HepG2 (cell line): ENCODE data around the gene NUP85. TPM values are rescaled to one million over a fixed set of nuclear protein-coding genes. Genes with fewer than 3 reads are reported as not detected.

ENCODE experiments used
- ARID4A ChIP-seq: sonication (generic); formaldehyde crosslinking; IDR thresholded peaks from 2 replicates; pipeline ENCODE4 v1.5.0; 2020; ENCODE audit warnings: mild to moderate bottlenecking, missing genetic modification reagents, borderline replicate concordance
- EEA1 ChIP-seq: sonication (generic); formaldehyde crosslinking; IDR thresholded peaks from 2 replicates; pipeline ENCODE4 v1.5.1; 2020; ENCODE audit warnings: mild to moderate bottlenecking, missing genetic modification reagents, borderline replicate concordance
- ETV6 ChIP-seq: sonication (generic); formaldehyde crosslinking; conservative IDR thresholded peaks from 2 replicates; pipeline ENCODE4 v1.4.0; 2020; ENCODE audit warnings: missing genetic modification reagents
- FOXC1 ChIP-seq: sonication (generic); formaldehyde crosslinking; IDR thresholded peaks from 2 replicates; pipeline ENCODE4 v1.8.0; 2022; ENCODE audit warnings: mild to moderate bottlenecking, missing genetic modification reagents, borderline replicate concordance
- GABPB1 ChIP-seq: IDR thresholded peaks from 2 replicates; pipeline ENCODE4 v1.6.1; 2016; ENCODE audit warnings: mild to moderate bottlenecking, missing genetic modification reagents, moderate library complexity, missing compliant biosample characterization
- HMG20B ChIP-seq: conservative IDR thresholded peaks from 2 replicates; pipeline ENCODE4 v1.6.1; 2016; ENCODE audit warnings: missing genetic modification reagents, missing compliant biosample characterization
- KLF9 ChIP-seq: IDR thresholded peaks from 2 replicates; pipeline ENCODE4 v1.6.1; 2016; ENCODE audit warnings: low read depth
- MTA1 ChIP-seq: sonication (generic); formaldehyde crosslinking; IDR thresholded peaks from 2 replicates; pipeline ENCODE4 v1.4.0; 2020; ENCODE audit warnings: missing genetic modification reagents, mild to moderate bottlenecking, borderline replicate concordance
- PAWR ChIP-seq: sonication (generic); formaldehyde crosslinking; IDR thresholded peaks from 2 replicates; pipeline ENCODE4 v1.4.0; 2020; ENCODE audit warnings: missing genetic modification reagents, mild to moderate bottlenecking, borderline replicate concordance
- SMAD3 ChIP-seq: sonication (generic); formaldehyde crosslinking; IDR thresholded peaks from 2 replicates; pipeline ENCODE4 v1.4.0; 2020; ENCODE audit warnings: missing genetic modification reagents
- SOX5 ChIP-seq: IDR thresholded peaks from 2 replicates; pipeline ENCODE4 v1.6.1; 2016; ENCODE audit warnings: borderline replicate concordance
- THAP9 ChIP-seq: sonication (generic); formaldehyde crosslinking; IDR thresholded peaks from 2 replicates; pipeline ENCODE4; 2020; ENCODE audit warnings: missing genetic modification reagents, mild to moderate bottlenecking, borderline replicate concordance
- ZNF451 ChIP-seq: sonication (generic); formaldehyde crosslinking; IDR thresholded peaks from 2 replicates; pipeline ENCODE4 v1.5.0; 2020; ENCODE audit warnings: mild to moderate bottlenecking, missing genetic modification reagents
- ZNF496 ChIP-seq: sonication (generic); formaldehyde crosslinking; IDR thresholded peaks from 2 replicates; pipeline ENCODE4 v1.8.1; 2023; ENCODE audit warnings: mild to moderate bottlenecking, moderate library complexity, missing genetic modification reagents; ENCODE audit not compliant: insufficient replicate concordance
- ZNF577 ChIP-seq: sonication (generic); formaldehyde crosslinking; IDR thresholded peaks from 2 replicates; pipeline ENCODE4 v1.4.0; 2020; ENCODE audit warnings: mild to moderate bottlenecking, low read depth, missing genetic modification reagents, borderline replicate concordance
- ZNF605 ChIP-seq: sonication (generic); formaldehyde crosslinking; IDR thresholded peaks from 2 replicates; pipeline ENCODE4 v1.8.0; 2022; ENCODE audit warnings: mild to moderate bottlenecking, missing genetic modification reagents
- ZNF619 ChIP-seq: sonication (generic); formaldehyde crosslinking; IDR thresholded peaks from 2 replicates; pipeline ENCODE4 v1.4.0; 2020; ENCODE audit warnings: mild to moderate bottlenecking, missing genetic modification reagents
- ZNF720 ChIP-seq: sonication (generic); formaldehyde crosslinking; IDR thresholded peaks from 2 replicates; pipeline ENCODE4 v1.4.0; 2020; ENCODE audit warnings: missing genetic modification reagents
- ZNF782 ChIP-seq: sonication (generic); formaldehyde crosslinking; IDR thresholded peaks from 2 replicates; pipeline ENCODE4 v1.4.0; 2020; ENCODE audit warnings: missing genetic modification reagents, mild to moderate bottlenecking, borderline replicate concordance
- ZSCAN31 ChIP-seq: sonication (generic); formaldehyde crosslinking; IDR thresholded peaks from 2 replicates; pipeline ENCODE4 v1.5.0; 2020; ENCODE audit warnings: low read depth, mild to moderate bottlenecking, missing genetic modification reagents
- polyA plus RNA-seq, 8 experiments: library from polyadenylated mRNA; depleted of rRNA in 3 of 8; stranded (reverse) in 7 of 8; unstranded in 1 of 8; fragments of >200 nt; fragmentation: Illumina TruSeq in 4 of 8; extraction: Trizol in 4 of 8; gene quantifications; 2 replicates each; pipeline versions ENCODE4 v1.2.1 to v1.2.3, GENCODE V29; 2011 to 2016; ENCODE audit warnings: low read depth in 4 of 8, missing spikeins in 1 of 8, mixed read lengths in 1 of 8; ENCODE audit not compliant: insufficient read depth in 1 of 8
- total RNA-seq, 5 experiments: library from RNA; depleted of rRNA; stranded (reverse); fragments of >200 nt; fragmentation: Illumina TruSeq; extraction: Trizol; gene quantifications; 2 replicates each; pipeline ENCODE4 v1.2.3, GENCODE V29; 2016; ENCODE audit warnings: low read depth in 1 of 5
- TF ChIP-seq, protein P1 (sequence below): IDR thresholded peaks from 2 replicates; pipeline ENCODE4 v1.6.1; 2012; ENCODE audit warnings: low read depth, low read length, improper control_type of control experiment

The NUP85 gene
- total and polyA plus RNA-seq, 2 of the 13 experiments (the other 11 are each of a cell fraction or from before 2014, with no cell fraction given), result 89.1 to 124 TPM

DNA sequence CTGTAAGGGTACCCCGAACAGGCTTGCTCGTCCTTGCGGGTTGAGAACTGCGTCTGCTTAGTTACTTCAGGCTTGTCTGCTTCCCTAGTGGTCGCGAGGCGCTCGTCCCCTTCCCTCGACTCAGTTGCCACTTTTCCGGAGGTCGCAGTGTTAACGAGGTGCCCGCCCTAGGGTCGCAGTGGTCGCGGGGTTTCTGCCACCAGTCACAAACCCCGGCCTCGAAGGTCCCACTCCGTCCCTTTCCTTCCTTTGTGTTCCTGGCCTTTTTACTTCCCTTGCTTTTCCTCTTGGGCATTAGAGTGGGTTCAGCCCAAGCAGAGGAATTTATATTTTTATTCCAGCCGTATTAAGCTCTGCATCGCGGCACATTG lies 299 bp downstream of the NUP85 start (continued):
- TF ChIP-seq ARID4A (CRISPR knock-in tag) (peak; percentile 49; the same call in 1 of the 2 replicates), KLF9 (CRISPR knock-in tag) (0 out of 2 replicates have a peak, but pooled peaks have one; percentile 4), ZNF619 (CRISPR knock-in tag) (peak; percentile 45; the same call in 1 of the 2 replicates), ZNF451 (CRISPR knock-in tag) (no peak), ZNF782 (CRISPR knock-in tag) (0 out of 2 replicates have a peak, but pooled peaks have one; percentile 6), PAWR (0 out of 2 replicates have a peak, but pooled peaks have one; percentile 88), ZNF720 (CRISPR knock-in tag) (no peak), ZSCAN31 (no peak; the same call in 1 of the 2 replicates), ZNF605 (CRISPR knock-in tag) (no peak), ETV6 (CRISPR knock-in tag) (0 out of 2 replicates have a peak, but pooled peaks have one; percentile 12), GABPB1 (CRISPR knock-in tag) (no peak), SOX5 (CRISPR knock-in tag) (no peak), THAP9 (CRISPR knock-in tag) (0 out of 2 replicates have a peak, but pooled peaks have one; percentile 10), FOXC1 (no peak), ZNF496 (CRISPR knock-in tag) (no peak), EEA1 (peak; percentile 11; the same call in 1 of the 2 replicates), SMAD3 (CRISPR knock-in tag) (no peak), MTA1 (peak; percentile 38; the same call in 1 of the 2 replicates), HMG20B (peak; percentile 2; the same call in 1 of the 2 replicates), ZNF577 (CRISPR knock-in tag) (0 out of 2 replicates have a peak, but pooled peaks have one; percentile 63)
- TF ChIP-seq, protein P1, sequence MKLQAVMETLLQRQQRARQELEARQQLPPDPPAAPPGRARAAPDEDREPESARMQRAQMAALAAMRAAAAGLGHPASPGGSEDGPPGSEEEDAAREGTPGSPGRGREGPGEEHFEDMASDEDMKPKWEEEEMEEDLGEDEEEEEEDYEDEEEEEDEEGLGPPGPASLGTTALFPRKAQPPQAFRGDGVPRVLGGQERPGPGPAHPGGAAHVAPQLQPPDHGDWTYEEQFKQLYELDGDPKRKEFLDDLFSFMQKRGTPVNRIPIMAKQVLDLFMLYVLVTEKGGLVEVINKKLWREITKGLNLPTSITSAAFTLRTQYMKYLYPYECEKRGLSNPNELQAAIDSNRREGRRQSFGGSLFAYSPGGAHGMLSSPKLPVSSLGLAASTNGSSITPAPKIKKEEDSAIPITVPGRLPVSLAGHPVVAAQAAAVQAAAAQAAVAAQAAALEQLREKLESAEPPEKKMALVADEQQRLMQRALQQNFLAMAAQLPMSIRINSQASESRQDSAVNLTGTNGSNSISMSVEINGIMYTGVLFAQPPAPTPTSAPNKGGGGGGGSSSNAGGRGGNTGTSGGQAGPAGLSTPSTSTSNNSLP, result no peak
